ENCODE data around the gene TWF2. TPM values are rescaled to one million over a fixed set of nuclear protein-coding genes. Genes with fewer than 3 reads are reported as not detected.

The TWF2 gene
- total and polyA plus RNA-seq, 10 of the 15 experiments (the other 5 are each of a cell fraction or from before 2014, with no cell fraction given), result 0.16 to 106 (median 68.5) TPM

DNA sequence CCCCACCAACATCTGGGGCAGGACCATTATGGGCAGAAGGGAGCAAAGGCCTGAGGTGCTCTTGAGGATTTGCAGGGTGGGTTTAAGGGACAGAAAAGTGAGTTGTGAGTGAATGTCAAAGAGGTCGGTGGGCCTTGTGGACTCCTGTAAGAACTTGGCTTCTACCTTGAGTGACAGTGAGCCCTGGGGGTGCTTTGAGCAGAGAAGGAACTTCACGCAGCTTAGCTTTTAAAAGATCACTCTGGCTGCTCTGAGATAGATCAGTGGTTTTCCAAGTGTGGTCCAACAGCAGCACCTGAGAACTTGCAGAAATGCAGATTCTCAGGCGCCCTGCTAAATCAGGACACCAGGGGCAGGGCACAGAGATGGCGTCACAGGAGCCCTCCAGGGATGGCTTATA lies 56.3 kb downstream of the TWF2 start (continued):
- TF ChIP-seq, protein P1, sequence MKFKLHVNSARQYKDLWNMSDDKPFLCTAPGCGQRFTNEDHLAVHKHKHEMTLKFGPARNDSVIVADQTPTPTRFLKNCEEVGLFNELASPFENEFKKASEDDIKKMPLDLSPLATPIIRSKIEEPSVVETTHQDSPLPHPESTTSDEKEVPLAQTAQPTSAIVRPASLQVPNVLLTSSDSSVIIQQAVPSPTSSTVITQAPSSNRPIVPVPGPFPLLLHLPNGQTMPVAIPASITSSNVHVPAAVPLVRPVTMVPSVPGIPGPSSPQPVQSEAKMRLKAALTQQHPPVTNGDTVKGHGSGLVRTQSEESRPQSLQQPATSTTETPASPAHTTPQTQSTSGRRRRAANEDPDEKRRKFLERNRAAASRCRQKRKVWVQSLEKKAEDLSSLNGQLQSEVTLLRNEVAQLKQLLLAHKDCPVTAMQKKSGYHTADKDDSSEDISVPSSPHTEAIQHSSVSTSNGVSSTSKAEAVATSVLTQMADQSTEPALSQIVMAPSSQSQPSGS (IDR thresholded peaks at IDR 0.05; ENCODE audit: low read length), result no peak
- TF ChIP-seq PML (IDR thresholded peaks at IDR 0.05; ENCODE audit: low read length) (no peak), FOXK2 (IDR thresholded peaks at IDR 0.05) (no peak), CHD2 (IDR thresholded peaks at IDR 0.05; ENCODE audit: borderline replicate concordance, low read depth, low read length) (no peak), SMARCA5 (IDR thresholded peaks at IDR 0.05) (no peak)

DNA sequence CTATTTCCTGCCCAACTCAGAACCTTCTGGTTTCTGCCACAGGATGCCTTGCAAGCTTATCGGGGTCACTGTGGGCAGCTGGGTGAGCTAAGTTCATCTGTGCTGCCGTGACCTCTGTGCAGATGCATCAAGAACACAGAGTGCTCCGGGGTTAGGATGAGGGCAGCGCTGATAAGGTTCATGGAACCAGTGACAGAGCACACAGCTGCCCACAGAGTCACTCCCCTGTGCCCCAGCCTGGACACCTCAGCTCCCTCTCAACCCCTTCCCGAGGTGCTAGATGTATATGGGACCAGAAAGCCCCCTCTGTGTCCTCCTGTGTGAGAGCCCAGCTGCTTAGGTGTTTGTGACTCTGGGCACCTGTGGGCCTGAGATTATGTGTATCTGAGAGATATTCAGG lies 56.8 kb downstream of the TWF2 start:
- ChIA-PET RAD21 (ENCODE audit: unreplicated experiment) (no interaction called here), CTCF (interaction anchor here (1.7 kb wide), 1 partner anchor 27 kb away, joined by 4 read pairs; the partner anchor contains the start of gene POC1A), POLR2A (no interaction called here), SMC1A (ENCODE audit: uncharacterized antibody, unreplicated experiment) (interaction anchor here (1.1 kb wide), 1 partner anchor 23 kb away, joined by 4 read pairs; no protein-coding TSS in a partner anchor)
- H4K20me1 ChIP-seq (ENCODE audit: control insufficient read depth, insufficient read depth), result no peaks in the 10 kb centered on the region
- H3K9me3 ChIP-seq (replicated peaks; ENCODE audit: control insufficient read depth, insufficient read depth, low read length), result no peaks in the 10 kb centered on the region
- H3K9ac ChIP-seq (ENCODE audit: control insufficient read depth, insufficient read depth, low read length), result no peak overlapping the region
- H3K4me2 ChIP-seq (ENCODE audit: control insufficient read depth, insufficient read depth), result no peak overlapping the region
- H3K4me3 ChIP-seq, result no peak overlapping the region
- in situ Hi-C loops (cut with MboI), result no loop called here
- no peak overlapping the region for H3K27ac ChIP-seq (ENCODE audit: control insufficient read depth, insufficient read depth)
- FAIRE-seq (no peak), DNase-seq (ENCODE audit: low read depth, low spot score) (no peak), ATAC-seq (no peak)
- 58% methylated on average over 5 of the region's 5 CpGs for WGBS (ENCODE audit: insufficient coverage, insufficient replicate concordance, low lambda C conversion rate, missing lambda C conversion rate)
- H2AFZ ChIP-seq (ENCODE audit: control insufficient read depth, low read depth, low read length), result no peak overlapping the region
- BruUV-seq (replicated peaks), result no TSS peak
- H3K36me3 ChIP-seq (ENCODE audit: control insufficient read depth in 2 of 2, insufficient read depth in 2 of 2, low read length in 1 of 2), result no peaks in the 10 kb centered on the region
- intact Hi-C loops (cut with micrococcal nuclease; ENCODE audit: unreplicated experiment), result no loop called here
- no peaks in the 10 kb centered on the region for H3K4me1 ChIP-seq (ENCODE audit: control insufficient read depth, insufficient read depth, low read length)
- H3K27me3 ChIP-seq (replicated peaks in 1 of 2; ENCODE audit: control insufficient read depth in 2 of 2, insufficient read depth in 2 of 2, low read length in 1 of 2), result no peaks in the 10 kb centered on the region
- no peaks in the 10 kb centered on the region for H3K79me2 ChIP-seq (ENCODE audit: control insufficient read depth, insufficient read depth, low read length)
- no peak for TF ChIP-seq RUNX3 (IDR thresholded peaks at IDR 0.05; ENCODE audit: low read length)
- no peak for TF ChIP-seq NR2C2 (IDR thresholded peaks at IDR 0.05; ENCODE audit: borderline replicate concordance, control insufficient read depth, insufficient read length, low read depth)
- no peak for TF ChIP-seq IKZF2 (IDR thresholded peaks at IDR 0.05)
- TF ChIP-seq IRF5 (IDR thresholded peaks at IDR 0.05; ENCODE audit: borderline replicate concordance), result no peak
- no peak for TF ChIP-seq POLR2AphosphoS5 (IDR thresholded peaks at IDR 0.05; ENCODE audit: low read length)
- no peak for TF ChIP-seq NFYA (IDR thresholded peaks at IDR 0.05; ENCODE audit: borderline replicate concordance, low read depth, low read length)
- no peak for TF ChIP-seq ZNF622 (IDR thresholded peaks at IDR 0.05)
- no peak for TF ChIP-seq SIX5 (IDR thresholded peaks at IDR 0.05; ENCODE audit: low read depth, low read length, severe bottlenecking)
- TF ChIP-seq, protein P2, sequence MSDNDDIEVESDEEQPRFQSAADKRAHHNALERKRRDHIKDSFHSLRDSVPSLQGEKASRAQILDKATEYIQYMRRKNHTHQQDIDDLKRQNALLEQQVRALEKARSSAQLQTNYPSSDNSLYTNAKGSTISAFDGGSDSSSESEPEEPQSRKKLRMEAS (IDR thresholded peaks at IDR 0.05; ENCODE audit: low read depth, low read length), result no peak
- TF ChIP-seq EGR1 (IDR thresholded peaks at IDR 0.05; ENCODE audit: borderline replicate concordance in 1 of 2, low read depth in 2 of 2, low read length in 2 of 2), result no peak
- TF ChIP-seq BCL11A (IDR thresholded peaks at IDR 0.05; ENCODE audit: low read depth, low read length), result no peak
- no peak for TF ChIP-seq NR2F1 (conservative IDR thresholded peaks at IDR 0.05)
- TF ChIP-seq, protein P3, sequence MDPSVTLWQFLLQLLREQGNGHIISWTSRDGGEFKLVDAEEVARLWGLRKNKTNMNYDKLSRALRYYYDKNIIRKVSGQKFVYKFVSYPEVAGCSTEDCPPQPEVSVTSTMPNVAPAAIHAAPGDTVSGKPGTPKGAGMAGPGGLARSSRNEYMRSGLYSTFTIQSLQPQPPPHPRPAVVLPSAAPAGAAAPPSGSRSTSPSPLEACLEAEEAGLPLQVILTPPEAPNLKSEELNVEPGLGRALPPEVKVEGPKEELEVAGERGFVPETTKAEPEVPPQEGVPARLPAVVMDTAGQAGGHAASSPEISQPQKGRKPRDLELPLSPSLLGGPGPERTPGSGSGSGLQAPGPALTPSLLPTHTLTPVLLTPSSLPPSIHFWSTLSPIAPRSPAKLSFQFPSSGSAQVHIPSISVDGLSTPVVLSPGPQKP (IDR thresholded peaks at IDR 0.05; ENCODE audit: low read depth, low read length), result no peak
- no peak for TF ChIP-seq BMI1 (IDR thresholded peaks at IDR 0.05; ENCODE audit: borderline replicate concordance)
- no peak for TF ChIP-seq POU2F2 (IDR thresholded peaks at IDR 0.05; ENCODE audit: borderline replicate concordance, low read depth, low read length)
- TF ChIP-seq MXI1 (IDR thresholded peaks at IDR 0.05; ENCODE audit: low read depth, low read length), result no peak
- TF ChIP-seq BHLHE40 (IDR thresholded peaks at IDR 0.05; ENCODE audit: borderline replicate concordance in 1 of 2, low read depth in 2 of 2, low read length in 1 of 2), result no peak
- TF ChIP-seq TBL1XR1 (IDR thresholded peaks at IDR 0.05; ENCODE audit: low read depth, low read length), result no peak

Data from GM12878 (cell line).